GM12891 (cell line): ENCODE results near the gene FOXR2.

Source experiments
- DNase-seq: peaks from one replicate; pipeline ENCODE4 v3.0.0; 2011; ENCODE audit warnings: low spot score; ENCODE audit not compliant: insufficient read length
- FAIRE-seq: peaks from 2 replicates; lab custom pipeline; 2011; peaks lifted over from hg19 to GRCh38; lab: Jason Lieb, UNC
- PAX5 ChIP-seq: IDR thresholded peaks from 2 replicates; pipeline ENCODE4 v1.6.1; 2011; ENCODE audit warnings: low read length, moderate library complexity, mild to moderate bottlenecking; ENCODE audit not compliant: insufficient read depth, severe bottlenecking
- POLR2A ChIP-seq: IDR thresholded peaks from 2 replicates; pipeline ENCODE4 v1.6.1; 2011; ENCODE audit warnings: low read depth, low read length, control low read depth
- POLR2AphosphoS5 ChIP-seq: IDR thresholded peaks from 2 replicates; pipeline ENCODE4 v1.6.1; 2011; ENCODE audit warnings: low read depth, low read length, control low read depth
- POU2F2 ChIP-seq: IDR thresholded peaks from 2 replicates; pipeline ENCODE4 v1.6.1; 2011; ENCODE audit warnings: low read depth, mild to moderate bottlenecking, control low read depth, low read length, moderate library complexity
- SPI1 ChIP-seq: IDR thresholded peaks from 2 replicates; pipeline ENCODE4 v1.6.1; 2011; ENCODE audit warnings: low read depth, low read length, control low read depth
- TAF1 ChIP-seq: IDR thresholded peaks from 2 replicates; pipeline ENCODE4 v1.6.1; 2011; ENCODE audit warnings: low read depth, low read length, control low read depth

Gene FOXR2

DNA sequence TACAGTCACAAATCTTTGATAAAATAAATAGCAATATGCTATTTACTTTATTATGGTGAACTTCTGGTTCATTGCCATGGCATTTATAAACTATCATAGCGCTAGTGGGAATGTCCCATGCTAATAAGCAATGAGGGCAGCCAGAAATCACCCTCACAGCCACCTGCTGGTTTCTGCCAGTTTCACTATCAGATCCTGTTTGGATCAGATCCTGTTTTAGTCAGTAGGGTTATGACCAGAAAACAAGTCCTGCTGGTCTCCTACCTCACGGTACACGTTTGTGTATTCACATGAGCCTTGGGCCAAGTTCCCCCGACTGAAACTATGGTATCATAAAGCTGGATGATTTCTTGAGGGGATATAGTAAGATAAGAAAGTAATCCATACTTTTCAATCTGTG is 17.7 kb downstream of the FOXR2 start:
- FAIRE-seq: peak; percentile 60

DNA sequence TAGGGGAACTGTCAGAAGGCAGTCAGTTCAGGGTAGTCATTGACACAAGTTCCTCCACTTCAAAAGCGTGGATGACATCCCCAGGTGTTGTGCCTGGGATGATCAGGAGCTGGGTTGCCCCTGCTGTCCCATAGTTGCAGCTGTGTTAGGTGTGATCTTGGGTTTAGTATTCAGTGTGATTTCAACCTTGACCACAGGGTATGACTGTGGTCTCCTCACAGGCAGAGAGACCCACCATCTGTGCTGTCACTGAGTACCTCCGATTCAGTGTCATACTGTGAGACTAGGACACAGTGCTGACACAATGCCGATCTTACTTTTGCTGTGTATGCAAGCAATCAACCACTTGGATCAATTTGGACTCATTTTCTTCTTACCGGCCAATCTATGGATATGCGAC is 25.2 kb downstream of the FOXR2 start:
- no peak for TF ChIP-seq PAX5
- TF ChIP-seq POU2F2: no peak
- TF ChIP-seq POLR2AphosphoS5: no peak
- no peak for TF ChIP-seq TAF1
- no peak for TF ChIP-seq POLR2A
- no peak for TF ChIP-seq SPI1
- FAIRE-seq: peak; percentile 92
- DNase-seq: no peak

More for the DNA sequence above, 17.7 kb downstream of the FOXR2 start:
- TF ChIP-seq POLR2A (no peak), SPI1 (peak; percentile 82), POLR2AphosphoS5 (no peak)
- no peak for DNase-seq

DNA sequence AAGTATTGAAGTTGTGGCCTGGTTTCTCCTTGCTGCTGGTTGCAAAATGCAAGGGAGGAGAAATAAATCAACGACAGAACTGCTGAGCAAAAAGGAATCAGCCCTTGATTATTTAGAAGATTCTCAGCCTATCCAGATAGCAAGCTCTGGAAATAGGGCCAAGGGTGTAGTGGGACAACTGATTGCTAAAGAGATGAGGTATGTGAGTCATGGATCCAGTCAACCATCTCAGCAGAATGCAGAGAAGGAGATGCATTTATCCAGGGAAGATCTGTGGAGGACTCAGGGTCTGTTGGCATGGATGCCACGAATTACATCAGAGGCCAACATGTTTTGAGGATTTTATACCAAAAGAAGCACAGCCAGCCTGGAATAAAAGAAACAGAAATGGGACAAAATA is 36.7 kb downstream of the FOXR2 start:
- TF ChIP-seq POLR2AphosphoS5 (no peak), TAF1 (no peak), SPI1 (no peak), POU2F2 (no peak)
- DNase-seq (no peak), FAIRE-seq (no peak)

DNA sequence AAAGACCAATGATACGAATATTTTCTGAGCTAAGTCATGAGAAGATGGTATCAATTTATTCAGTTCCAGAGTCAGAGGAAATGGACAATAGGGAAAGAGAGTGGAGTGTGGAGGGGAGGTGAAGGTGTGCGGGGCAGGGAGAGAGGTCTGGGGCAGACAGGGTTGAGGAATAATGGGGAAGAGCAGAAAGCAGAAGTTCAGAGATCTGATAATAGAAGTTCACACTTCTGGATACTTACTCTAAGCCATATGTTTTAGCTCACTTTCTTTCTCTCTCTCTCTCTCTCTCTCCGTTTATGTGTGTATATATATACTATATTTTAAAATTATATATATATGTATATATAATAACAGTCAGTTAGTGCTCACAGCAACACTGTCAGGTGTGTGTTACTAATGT is 40.4 kb downstream of the FOXR2 start:
- no peak for FAIRE-seq
- TF ChIP-seq POU2F2: no peak
- no peak for TF ChIP-seq SPI1
- TF ChIP-seq POLR2A: no peak
- no peak for TF ChIP-seq TAF1
- no peak for TF ChIP-seq PAX5
- no peak for TF ChIP-seq POLR2AphosphoS5
- no peak for DNase-seq

DNA sequence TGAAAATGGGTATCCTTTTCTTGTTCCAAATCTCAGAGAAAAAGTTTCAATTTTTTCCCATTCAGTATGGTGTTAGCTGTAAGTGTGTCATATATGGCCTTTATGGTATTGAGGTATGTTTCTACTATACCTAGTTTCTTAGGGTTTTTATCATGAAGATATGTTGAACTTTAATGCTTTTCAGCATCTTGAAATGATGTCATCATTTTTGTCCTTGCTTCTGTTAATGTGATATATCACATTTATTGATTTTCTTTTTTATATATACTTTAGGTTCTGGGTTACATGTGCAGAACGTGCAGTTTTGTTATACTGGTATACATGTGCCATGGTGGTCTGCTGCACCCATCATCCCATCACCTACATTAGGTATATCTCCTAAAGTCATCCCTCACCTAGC is 44.9 kb downstream of the FOXR2 start:
- DNase-seq: no peak
- peak; percentile 9 for FAIRE-seq
- no peak for TF ChIP-seq TAF1
- TF ChIP-seq PAX5: no peak
- TF ChIP-seq POU2F2: no peak
- TF ChIP-seq POLR2A: no peak
- no peak for TF ChIP-seq POLR2AphosphoS5
- no peak for TF ChIP-seq SPI1
